Gastrocnemius medialis (tissue), 4 donors: ENCODE measurements around the gene NSMCE1. TPM values are rescaled to one million over a fixed set of nuclear protein-coding genes. Genes with fewer than 3 reads are reported as not detected.
A peak's percentile ranks its signal among the peaks of the same experiment; 100 is the strongest.

Experiments
- ATAC-seq, 2 donors: fragments of 150-250 bp; one replicate each; pipeline ENCODE4 v1.9.1; 2016
- DNase-seq, 2 donors: peaks; one replicate each; pipeline ENCODE4 v3.0.0-alpha.2; 2019
- H3K27ac ChIP-seq, 4 donors: fragments of 200-600 bp; sonication (generic); 1 replicate in 1 of 4; 2 replicates in 3 of 4; pipeline ENCODE4 v1.5.1; 2016 to 2018; ENCODE audit warnings: mild to moderate bottlenecking in 2 of 4, moderate library complexity in 1 of 4
- H3K27me3 ChIP-seq, 3 donors: fragments of 200-600 bp; sonication (generic) in 2 of 3; 1 replicate in 1 of 3; 2 replicates in 2 of 3; pipeline versions ENCODE4 v1.5.1 to v1.6.0; 2016 to 2019; ENCODE audit warnings: mild to moderate bottlenecking in 1 of 3, moderate library complexity in 1 of 3
- H3K36me3 ChIP-seq, 2 donors: fragments of 200-600 bp; sonication (generic) in 1 of 2; one replicate each; pipeline ENCODE4 v1.5.1; 2017 to 2018
- H3K4me1 ChIP-seq, 2 donors: fragments of 200-600 bp; sonication (generic) in 1 of 2; one replicate each; pipeline ENCODE4 v1.5.1; 2016 to 2017; ENCODE audit warnings: mild to moderate bottlenecking in 2 of 2
- H3K4me3 ChIP-seq, 4 donors: fragments of 200-600 bp; sonication (generic) in 3 of 4; 1 replicate in 1 of 4; 2 replicates in 3 of 4; pipeline ENCODE4 v1.5.1; 2016 to 2019; ENCODE audit warnings: mild to moderate bottlenecking in 2 of 4
- H3K9me3 ChIP-seq, 3 donors: fragments of 200-600 bp; sonication (generic) in 2 of 3; 1 replicate in 1 of 3; 2 replicates in 2 of 3; pipeline ENCODE4 v1.5.1; 2016 to 2019
- CTCF ChIP-seq, 5 experiments: fragments of 450-650 bp in 3 of 5; fragments of 200-600 bp in 2 of 5; sonication (generic) in 2 of 5; IDR thresholded peaks in 4 of 5; conservative IDR thresholded peaks in 1 of 5; 1 replicate in 4 of 5; 2 replicates in 1 of 5; pipeline ENCODE4 v1.5.1; 2016 to 2019; ENCODE audit warnings: antibody characterized with exemption in 5 of 5, mild to moderate bottlenecking in 3 of 5, moderate library complexity in 3 of 5
- POLR2A ChIP-seq, 2 donors: fragments of 450-650 bp; IDR thresholded peaks; one replicate each; pipeline ENCODE4 v1.6.1; 2017; ENCODE audit warnings: antibody characterized with exemption in 2 of 2, mild to moderate bottlenecking in 2 of 2, moderate library complexity in 2 of 2
- in situ Hi-C, 4 donors: fragments of 200-750 bp; cut with MboI; loops; one replicate each; pipeline versions ENCODE4 v1.15.0 to v1.8.0; 2017; ENCODE audit warnings: low sequenced_read_pairs in 4 of 4
- intact Hi-C: fragments of 100-400 bp; cut with DNase I; formaldehyde crosslinking; loops from one replicate; pipeline ENCODE4 v1.15.1; 2023; ENCODE audit warnings: low total_unique reads
- total RNA-seq, 4 donors: library from RNA; depleted of rRNA; stranded (reverse); fragments of >200 nt; gene quantifications; one replicate each; pipeline versions ENCODE4 v1.1.0 to v1.2.3, GENCODE V29; 2016

The NSMCE1 gene
- total RNA-seq, 4 donors from 2014 or later, result 20.2 to 29.1 (median 22.0) TPM

GRCh38 chr16:27315333-27316037, 46.9 kb upstream of the NSMCE1 start:
- H3K4me3 ChIP-seq, result peak overlapping the region; percentile 59 to 73 (median 66)
- H3K27ac ChIP-seq, result peak overlapping the region; percentile 78 to 88 (median 82)
- peaks cover 7 to 15% (median 13%) of the 10 kb centered on the region in 3 donors for H3K27me3 ChIP-seq
- no peaks in the 10 kb centered on the region for H3K9me3 ChIP-seq
- ATAC-seq, result peak; percentile 54 to 74
- H3K36me3 ChIP-seq, result no peaks in the 10 kb centered on the region
- in situ Hi-C loops, result loop anchor here in 1 of 4 donors (25.0 kb wide), 1 partner anchor 97 kb away; the partner anchor contains the start of gene IL21R
- intact Hi-C loops, result loop anchor here (5.0 kb wide), 1 partner anchor 78 kb away; no protein-coding TSS in a partner anchor
- peaks cover 8% of the 10 kb centered on the region in 2 donors for H3K4me1 ChIP-seq
- no peak for DNase-seq
- no peak for TF ChIP-seq POLR2A (IDR thresholded peaks at IDR 0.05)
- no peak for TF ChIP-seq CTCF (IDR thresholded peaks at IDR 0.05 in 4 of 5, conservative IDR thresholded peaks at IDR 0.05 in 1 of 5)

DNA sequence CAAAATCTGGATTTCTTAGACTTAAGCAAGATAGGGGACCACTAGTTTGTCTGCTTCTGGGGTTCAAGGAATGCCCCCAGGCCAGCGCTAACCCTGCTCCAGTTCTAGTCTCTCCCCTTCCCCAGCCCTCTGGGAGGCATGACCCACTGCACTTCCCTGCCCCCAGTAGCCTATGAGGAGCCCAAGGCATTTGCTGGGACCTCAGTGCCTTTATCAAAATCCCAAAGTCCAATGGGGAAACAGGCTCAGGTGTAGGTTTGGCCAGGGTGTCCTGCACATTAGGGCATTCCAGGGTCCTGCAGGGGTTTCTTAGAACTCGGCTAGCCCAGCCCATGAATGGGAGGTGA, 46.4 kb upstream of the NSMCE1 start:
- Histone ChIP-seq H3K27me3 (peaks cover 7 to 15% (median 13%) of the 10 kb centered on the region in 3 donors), H3K4me3 (peak overlapping the region; percentile 59 to 73 (median 66)), H3K36me3 (no peaks in the 10 kb centered on the region), H3K9me3 (no peaks in the 10 kb centered on the region), H3K27ac (peak overlapping the region; percentile 78 to 88 (median 82)), H3K4me1 (peaks cover 8% of the 10 kb centered on the region in 2 donors)
- ATAC-seq (no peak), DNase-seq (no peak)
- intact Hi-C loops, result loop anchor here (5.0 kb wide), 1 partner anchor 78 kb away; no protein-coding TSS in a partner anchor
- in situ Hi-C loops, result loop anchor here in 1 of 4 donors (25.0 kb wide), 1 partner anchor 97 kb away; the partner anchor contains the start of gene IL21R
- TF ChIP-seq CTCF (IDR thresholded peaks at IDR 0.05 in 4 of 5, conservative IDR thresholded peaks at IDR 0.05 in 1 of 5) (no peak), POLR2A (IDR thresholded peaks at IDR 0.05) (no peak)

GRCh38 chr16:27314161-27314723, 45.7 kb upstream of the NSMCE1 start:
- H3K4me3 ChIP-seq, result peak overlapping the region; percentile 59 to 73 (median 66)
- ATAC-seq (peak; percentile 23 to 45), DNase-seq (no peak)
- peaks cover 7 to 15% (median 13%) of the 10 kb centered on the region in 3 donors for H3K27me3 ChIP-seq
- in situ Hi-C loops, result loop anchor here in 1 of 4 donors (25.0 kb wide), 1 partner anchor 98 kb away; the partner anchor contains the start of gene IL21R
- peaks cover 8% of the 10 kb centered on the region in 2 donors for H3K4me1 ChIP-seq
- H3K27ac ChIP-seq, result peak overlapping the region; percentile 78 to 88 (median 82)
- intact Hi-C loops, result no loop called here
- TF ChIP-seq POLR2A (IDR thresholded peaks at IDR 0.05), result no peak
- TF ChIP-seq CTCF (IDR thresholded peaks at IDR 0.05 in 4 of 5, conservative IDR thresholded peaks at IDR 0.05 in 1 of 5), result no peak
- no peaks in the 10 kb centered on the region for H3K9me3 ChIP-seq
- H3K36me3 ChIP-seq, result no peaks in the 10 kb centered on the region

- peaks cover 0 to 6% (median 0%) of the 10 kb centered on the region in 3 donors for H3K9me3 ChIP-seq
- H3K36me3 ChIP-seq, result no peaks in the 10 kb centered on the region
- H3K4me1 ChIP-seq, result peaks cover 8% of the 10 kb centered on the region in 2 donors
- peak within 1 kb of the TSS; percentile 78 to 88 (median 82) for H3K27ac ChIP-seq
- TF ChIP-seq POLR2A (IDR thresholded peaks at IDR 0.05) (peak; percentile 44 to 53), CTCF (IDR thresholded peaks at IDR 0.05 in 4 of 5, conservative IDR thresholded peaks at IDR 0.05 in 1 of 5) (no peak)
- peaks cover 7 to 15% (median 13%) of the 10 kb centered on the region in 3 donors for H3K27me3 ChIP-seq
- ATAC-seq (peak; percentile 14 to 47), DNase-seq (peak in 1 of 2 donors; percentile 32)
- intact Hi-C loops, result no loop called here
- peak within 1 kb of the TSS; percentile 59 to 73 (median 66) for H3K4me3 ChIP-seq
- in situ Hi-C loops, result loop anchor here in 1 of 4 donors (25.0 kb wide), 1 partner anchor 99 kb away; the partner anchor contains the start of gene IL21R
These were observed 45.0 kb upstream of the NSMCE1 start, which contains the start of gene IL4R for GRCh38 chr16:27313422-27314160. TSS of gene IL4R (plus strand) at chr16:27313974. CDS start at chr16:27340204, 26,230 bp downstream.
